ENCODE measurements around the gene CALML5. TPM values are rescaled to one million over a fixed set of nuclear protein-coding genes. Genes with fewer than 3 reads are reported as not detected.

CALML5 gene
- total and polyA plus RNA-seq, 2 of the 4 experiments (the other 2 are of a cell fraction) = not detected

- peak overlapping the region; percentile 19; the same call in 1 of the 2 replicates for H3K27ac ChIP-seq (ENCODE audit: insufficient read depth, low read length)
- DNase-seq = no peak
- no peaks in the 10 kb centered on the region for H3K27me3 ChIP-seq (ENCODE audit: control insufficient read depth, insufficient read depth, low read length)
- H4K5ac ChIP-seq (ENCODE audit: low read depth, low read length) = peak overlapping the region; percentile 45
- H3K9ac ChIP-seq (ENCODE audit: low read depth, low read length) = peak overlapping the region; percentile 53; the same call in 1 of the 2 replicates
- ChIA-PET CTCF (no interaction called here), POLR2A (ENCODE audit: unreplicated experiment) (no interaction called here)
- BruUV-seq (replicated peaks) = no TSS peak
- no peaks in the 10 kb centered on the region for H3K36me3 ChIP-seq (ENCODE audit: control insufficient read depth, insufficient read depth, low read length)
- peak overlapping the region; percentile 59; the same call in 1 of the 2 replicates for H4K91ac ChIP-seq (ENCODE audit: insufficient read depth, low read depth, low read length)
- no peak overlapping the region for H2BK15ac ChIP-seq (ENCODE audit: low read depth, low read length)
- peaks cover 17% of the 10 kb centered on the region for H3K4me1 ChIP-seq (ENCODE audit: control insufficient read depth, insufficient read depth, low read length)
- no peak for TF ChIP-seq RAD21 (IDR thresholded peaks at IDR 0.05; ENCODE audit: low read length)
- TF ChIP-seq RCOR1 (IDR thresholded peaks at IDR 0.05; ENCODE audit: insufficient replicate concordance, low read length) = no peak
- TF ChIP-seq, protein P1, sequence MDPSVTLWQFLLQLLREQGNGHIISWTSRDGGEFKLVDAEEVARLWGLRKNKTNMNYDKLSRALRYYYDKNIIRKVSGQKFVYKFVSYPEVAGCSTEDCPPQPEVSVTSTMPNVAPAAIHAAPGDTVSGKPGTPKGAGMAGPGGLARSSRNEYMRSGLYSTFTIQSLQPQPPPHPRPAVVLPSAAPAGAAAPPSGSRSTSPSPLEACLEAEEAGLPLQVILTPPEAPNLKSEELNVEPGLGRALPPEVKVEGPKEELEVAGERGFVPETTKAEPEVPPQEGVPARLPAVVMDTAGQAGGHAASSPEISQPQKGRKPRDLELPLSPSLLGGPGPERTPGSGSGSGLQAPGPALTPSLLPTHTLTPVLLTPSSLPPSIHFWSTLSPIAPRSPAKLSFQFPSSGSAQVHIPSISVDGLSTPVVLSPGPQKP (IDR thresholded peaks at IDR 0.05; ENCODE audit: borderline replicate concordance, low read depth, low read length) = no peak
- TF ChIP-seq RFX5 (IDR thresholded peaks at IDR 0.05; ENCODE audit: low read depth, low read length) = no peak
- no peak for TF ChIP-seq FOS (IDR thresholded peaks at IDR 0.05; ENCODE audit: low read depth, low read length)
- dilution Hi-C loops (cut with HindIII; ENCODE audit: low sequenced_read_pairs, unreplicated experiment) = no loop called here
- H3K4ac ChIP-seq (ENCODE audit: low read depth, low read length) = peak overlapping the region; percentile 73
- peak overlapping the region; percentile 40 for H3K14ac ChIP-seq (replicated peaks; ENCODE audit: low read depth, low read length)
- H3K18ac ChIP-seq (ENCODE audit: low read depth, low read length) = peak overlapping the region; percentile 57; the same call in 1 of the 2 replicates
- H2BK20ac ChIP-seq (ENCODE audit: low read depth, low read length) = peak overlapping the region; percentile 59; the same call in 1 of the 2 replicates
- H2BK120ac ChIP-seq (ENCODE audit: low read depth, low read length) = peak overlapping the region; percentile 58
- in situ Hi-C loops (cut with MboI; ENCODE audit: low sequenced_read_pairs) = loop anchor here (25.0 kb wide), 1 partner anchor 396 kb away; no protein-coding TSS in a partner anchor
- no peaks in the 10 kb centered on the region for H4K20me1 ChIP-seq (ENCODE audit: insufficient read depth, low read length)
- H3K9me1 ChIP-seq (ENCODE audit: insufficient read depth, low read length) = peaks cover 5% of the 10 kb centered on the region
- H2AK9ac ChIP-seq (replicated peaks; ENCODE audit: low read depth, low read length, poor library complexity) = peak overlapping the region; percentile 79
- no peak overlapping the region for H3K56ac ChIP-seq (ENCODE audit: extremely low read depth, insufficient read depth, low read length)
- H4K8ac ChIP-seq (ENCODE audit: low read depth in 2 of 2, low read length in 2 of 2) = peak overlapping the region; percentile 31 to 82; a peak in 2 of 4 replicates
- H3K9me3 ChIP-seq (ENCODE audit: control insufficient read depth, insufficient read depth, low read length) = peaks cover 6% of the 10 kb centered on the region
- no peaks in the 10 kb centered on the region for H3K79me1 ChIP-seq (ENCODE audit: low read depth in 1 of 2, low read length in 2 of 2)
- peak overlapping the region; percentile 36; the same call in 1 of the 2 replicates for H3K4me2 ChIP-seq (ENCODE audit: low read depth, low read length)
- WGBS, 2 experiments (ENCODE audit: extremely low coverage in 2 of 2, insufficient read length in 1 of 2) = 83% methylated on average over 9 of the region's 12 CpGs; no CpG with 5 or more reads in 1 of the 2 experiments
- H2AFZ ChIP-seq (replicated peaks; ENCODE audit: low read length, poor library complexity) = peak overlapping the region; percentile 60
- intact Hi-C loops (cut with micrococcal nuclease) = loop anchor here (5.0 kb wide), 1 partner anchor 56 kb away; the partner anchor contains the start of gene CALML3
- no peak for ATAC-seq (ENCODE audit: low read depth)
- peak overlapping the region; percentile 75; the same call in 1 of the 2 replicates for H3K23ac ChIP-seq (ENCODE audit: low read depth, low read length)
- H3K4me3 ChIP-seq (ENCODE audit: insufficient read depth, low read depth, low read length) = no peak overlapping the region
- H2BK5ac ChIP-seq (ENCODE audit: low read depth, low read length, poor library complexity, severe bottlenecking) = no peak overlapping the region
- H2AK5ac ChIP-seq (ENCODE audit: low read depth, low read length) = no peak overlapping the region
These were observed 33.4 kb downstream of the CALML5 start for GRCh38 chr10:5465976-5466450.

All from IMR-90 (cell line).